ENCODE results near the gene TESK1.

Gene TESK1

DNA sequence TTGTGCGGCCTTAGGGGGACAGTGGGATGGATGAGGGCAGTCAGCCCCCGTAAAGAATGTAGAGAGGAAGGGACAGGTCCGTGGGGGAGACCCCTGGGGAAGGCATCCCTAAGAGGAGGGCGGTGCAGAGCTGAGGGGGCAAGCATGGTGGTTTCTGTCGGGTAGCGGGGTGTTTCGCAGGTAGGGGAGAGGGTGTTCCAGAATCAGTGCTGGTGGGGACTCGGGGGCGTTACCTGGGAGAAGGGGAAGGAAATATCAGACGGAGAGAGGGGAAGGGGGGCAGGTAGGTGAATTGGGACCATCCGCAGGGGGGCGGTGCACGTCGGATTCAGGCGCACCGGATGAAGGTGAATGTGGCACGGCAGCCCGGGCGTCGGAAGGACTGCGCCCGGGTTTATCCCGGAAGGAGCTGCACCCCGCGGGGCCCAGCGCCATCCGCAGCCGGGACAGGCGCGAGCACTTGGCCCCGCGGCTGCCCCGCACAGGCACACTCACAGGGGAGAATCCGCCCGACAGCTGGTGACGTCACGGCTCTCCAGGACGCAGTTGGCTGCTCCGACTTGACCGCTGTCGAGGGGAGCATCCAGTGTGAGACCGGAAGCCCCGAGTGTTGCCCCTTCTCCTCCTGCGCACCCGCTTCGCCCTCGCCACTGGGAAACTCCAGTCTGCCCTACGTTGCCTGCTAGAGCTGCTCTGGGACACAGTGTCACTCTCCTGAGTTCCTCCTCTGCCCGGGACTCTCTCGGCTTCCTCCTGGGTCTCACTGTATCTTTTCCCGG, 11.8 kb downstream of the TESK1 start:
- WGBS, 2 experiments (ENCODE audit: insufficient coverage in 2 of 2) = 13 to 17% methylated on average over 47 to 50 of the region's 51 CpGs
- H3K4me1 ChIP-seq (ENCODE audit: control insufficient read depth, insufficient read depth, low read length, poor library complexity, severe bottlenecking) = no peaks in the 10 kb centered on the region
- H3K27ac ChIP-seq (ENCODE audit: low read depth, low read length, severe bottlenecking) = no peak overlapping the region
- H3K36me3 ChIP-seq (ENCODE audit: control insufficient read depth, insufficient read depth, low read length) = no peaks in the 10 kb centered on the region
- peak overlapping the region; percentile 18 for H3K4me3 ChIP-seq (ENCODE audit: extremely low read depth, insufficient read depth, low read length, poor library complexity, severe bottlenecking)
- no peaks in the 10 kb centered on the region for H3K9me3 ChIP-seq (ENCODE audit: control insufficient read depth, low read length)

DNA sequence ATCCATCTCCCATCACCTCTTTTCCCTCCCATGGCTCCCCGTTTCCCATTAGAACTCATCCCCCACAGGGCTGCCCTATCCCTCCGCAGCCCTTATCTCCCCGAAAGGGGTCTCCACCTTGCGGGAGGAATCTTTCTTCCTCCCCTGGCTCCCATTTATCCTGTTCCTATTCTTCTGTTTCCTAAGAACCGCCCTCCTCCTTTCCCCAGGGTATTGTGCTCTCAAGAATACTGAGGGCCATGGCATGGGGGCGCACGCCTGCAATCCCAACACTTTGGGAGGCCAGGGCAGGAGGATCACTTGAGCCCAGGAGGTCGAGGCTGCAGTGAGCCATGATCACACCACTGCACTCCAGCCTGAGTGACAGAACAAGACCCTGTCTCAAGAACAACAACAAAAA, 12.5 kb downstream of the TESK1 start:
- H3K4me3 ChIP-seq (ENCODE audit: extremely low read depth, insufficient read depth, low read length, poor library complexity, severe bottlenecking) = peak overlapping the region; percentile 18
- no peaks in the 10 kb centered on the region for H3K36me3 ChIP-seq (ENCODE audit: control insufficient read depth, insufficient read depth, low read length)
- H3K4me1 ChIP-seq (ENCODE audit: control insufficient read depth, insufficient read depth, low read length, poor library complexity, severe bottlenecking) = no peaks in the 10 kb centered on the region
- 72 to 83% methylated on average over 4 to 8 of the region's 8 CpGs for WGBS, 2 experiments (ENCODE audit: insufficient coverage in 2 of 2)
- H3K27ac ChIP-seq (ENCODE audit: low read depth, low read length, severe bottlenecking) = no peak overlapping the region
- no peaks in the 10 kb centered on the region for H3K9me3 ChIP-seq (ENCODE audit: control insufficient read depth, low read length)

DNA sequence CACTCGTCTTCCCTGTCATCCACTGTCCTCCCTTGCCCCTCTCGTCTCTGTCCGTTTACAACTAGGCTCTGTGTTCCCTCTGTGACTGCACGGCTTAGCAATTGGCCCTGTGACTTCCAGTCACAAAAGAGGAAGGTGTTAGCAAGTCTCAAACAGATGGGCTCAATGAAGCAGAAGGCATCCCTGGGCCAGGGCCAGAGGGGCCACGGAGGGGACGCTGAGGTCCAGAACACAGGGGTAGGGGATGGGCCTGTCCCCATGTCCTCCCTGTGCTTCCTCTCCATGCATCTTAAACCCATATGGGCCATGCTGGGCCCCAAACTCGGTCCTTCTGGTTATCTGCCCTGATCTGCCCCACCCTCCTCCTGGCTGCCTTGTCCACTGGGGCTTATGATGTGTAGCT, 13.3 kb downstream of the TESK1 start, which contains the start of gene CD72:
CD72 (minus strand) TSS at position 89 of the 403 bp plus-strand sequence. CDS start 110 bp downstream, outside the sequence.
- Histone ChIP-seq H3K4me1 (ENCODE audit: control insufficient read depth, insufficient read depth, low read length, poor library complexity, severe bottlenecking) (no peaks in the 10 kb centered on the region), H3K27ac (ENCODE audit: low read depth, low read length, severe bottlenecking) (no peak within 1 kb of the TSS), H3K36me3 (ENCODE audit: control insufficient read depth, insufficient read depth, low read length) (no peaks in the 10 kb centered on the region), H3K4me3 (ENCODE audit: extremely low read depth, insufficient read depth, low read length, poor library complexity, severe bottlenecking) (peak within 1 kb of the TSS; percentile 18), H3K9me3 (ENCODE audit: control insufficient read depth, low read length) (no peaks in the 10 kb centered on the region)
- 90 to 93% methylated on average over 5 to 6 of the region's 7 CpGs for whole genome bisulfite sequencing, 2 experiments (ENCODE audit: insufficient coverage in 2 of 2)

DNA sequence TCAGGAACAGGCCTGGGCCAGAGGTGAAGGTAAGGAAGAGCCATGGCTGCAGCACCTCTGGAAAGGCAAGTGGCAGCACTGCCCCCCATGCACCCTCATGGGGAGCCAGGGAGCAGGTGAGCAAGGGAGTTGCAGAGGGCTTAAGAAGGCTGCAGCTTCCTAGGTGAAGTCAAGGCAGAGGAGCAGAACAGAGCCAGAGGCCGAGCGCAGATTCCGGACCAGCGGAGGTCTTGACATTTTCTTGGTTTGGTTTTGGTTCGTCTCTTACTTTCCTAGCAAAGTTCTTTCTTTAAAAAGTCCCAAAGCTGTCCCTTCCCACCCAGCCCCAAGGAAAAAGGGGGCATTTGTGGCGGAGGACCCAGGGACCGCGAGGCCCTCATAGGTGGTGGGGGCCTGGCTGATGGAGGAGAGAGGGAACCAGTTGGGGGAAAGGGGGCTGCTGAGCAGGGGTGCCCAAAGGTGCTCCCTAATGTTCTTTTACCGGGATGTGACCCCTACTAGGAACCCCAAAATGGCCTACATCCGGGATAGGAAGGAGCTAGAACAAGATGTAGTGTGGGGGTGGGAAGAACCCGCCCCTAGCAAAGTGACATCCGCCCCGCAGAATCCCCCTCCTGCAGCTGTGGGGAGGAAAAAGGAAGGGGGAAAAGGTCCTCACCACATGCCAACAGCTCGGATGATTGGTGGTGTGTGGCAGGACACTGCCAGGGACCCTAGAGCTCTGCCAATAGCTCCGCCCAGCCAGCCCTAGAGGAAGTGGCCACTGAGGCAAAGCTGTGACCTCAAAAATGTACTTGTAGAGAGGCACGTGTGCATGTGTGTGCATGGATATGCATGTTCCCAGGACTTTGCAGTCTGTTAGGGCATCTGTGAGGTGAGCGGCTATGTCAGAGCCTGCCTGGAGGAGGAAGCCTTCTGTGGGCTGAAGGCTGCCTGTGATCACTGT, 14.1 kb downstream of the TESK1 start:
- Histone ChIP-seq H3K4me3 (ENCODE audit: extremely low read depth, insufficient read depth, low read length, poor library complexity, severe bottlenecking) (no peak overlapping the region), H3K27ac (ENCODE audit: low read depth, low read length, severe bottlenecking) (no peak overlapping the region), H3K4me1 (ENCODE audit: control insufficient read depth, insufficient read depth, low read length, poor library complexity, severe bottlenecking) (no peaks in the 10 kb centered on the region), H3K9me3 (ENCODE audit: control insufficient read depth, low read length) (no peaks in the 10 kb centered on the region), H3K36me3 (ENCODE audit: control insufficient read depth, insufficient read depth, low read length) (no peaks in the 10 kb centered on the region)
- 88 to 89% methylated on average over 14 to 15 of the region's 17 CpGs for WGBS, 2 experiments (ENCODE audit: insufficient coverage in 2 of 2)

DNA sequence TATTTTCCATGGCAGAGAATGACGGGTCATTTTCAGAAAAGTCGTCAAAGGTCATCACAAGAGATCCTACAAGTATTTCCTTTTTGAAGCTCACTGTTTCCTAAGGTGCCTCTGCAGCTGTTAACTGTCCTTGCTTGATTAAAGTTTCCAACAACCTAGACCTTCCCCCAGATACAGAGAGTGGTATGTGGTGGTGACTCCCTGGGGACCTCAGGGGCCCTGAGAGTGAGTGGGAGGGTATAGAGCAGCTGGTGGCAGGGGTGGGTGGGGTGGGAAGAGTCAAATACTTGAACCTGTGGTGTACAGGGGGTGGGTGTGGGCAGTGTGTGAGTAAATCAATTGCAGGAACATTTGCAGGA, 14.7 kb downstream of the TESK1 start:
- 73 to 93% methylated on average over 2 of the region's 2 CpGs for WGBS, 2 experiments (ENCODE audit: insufficient coverage in 2 of 2)
- H3K9me3 ChIP-seq (ENCODE audit: control insufficient read depth, low read length) = no peaks in the 10 kb centered on the region
- no peak overlapping the region for H3K4me3 ChIP-seq (ENCODE audit: extremely low read depth, insufficient read depth, low read length, poor library complexity, severe bottlenecking)
- H3K36me3 ChIP-seq (ENCODE audit: control insufficient read depth, insufficient read depth, low read length) = no peaks in the 10 kb centered on the region
- no peaks in the 10 kb centered on the region for H3K4me1 ChIP-seq (ENCODE audit: control insufficient read depth, insufficient read depth, low read length, poor library complexity, severe bottlenecking)
- H3K27ac ChIP-seq (ENCODE audit: low read depth, low read length, severe bottlenecking) = no peak overlapping the region

DNA sequence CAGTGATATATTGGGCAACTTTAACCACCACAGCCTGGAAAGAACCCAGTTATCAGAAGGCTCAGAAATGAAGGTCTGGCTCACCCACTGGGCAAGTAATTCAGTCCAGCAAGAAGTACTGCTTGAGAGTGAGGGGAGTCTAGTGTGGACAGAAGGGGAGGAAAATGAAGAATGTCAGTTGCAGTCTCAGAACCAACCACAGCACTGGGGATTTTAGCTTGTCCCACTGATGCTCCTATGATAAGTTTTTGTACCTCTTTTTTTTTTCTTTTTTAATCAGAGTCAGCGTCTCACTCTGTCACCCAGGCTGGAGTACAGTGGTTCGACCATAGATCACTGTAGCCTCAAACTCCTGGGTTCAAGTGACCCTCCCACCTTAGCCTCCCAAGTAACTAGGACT, 22.5 kb downstream of the TESK1 start:
- 93% methylated on average over 2 of the region's 2 CpGs; no CpG with 5 or more reads in 1 of the 2 experiments for WGBS, 2 experiments (ENCODE audit: insufficient coverage in 2 of 2)
- H3K36me3 ChIP-seq (ENCODE audit: control insufficient read depth, insufficient read depth, low read length) = no peaks in the 10 kb centered on the region
- H3K4me3 ChIP-seq (ENCODE audit: extremely low read depth, insufficient read depth, low read length, poor library complexity, severe bottlenecking) = no peak overlapping the region
- H3K27ac ChIP-seq (ENCODE audit: low read depth, low read length, severe bottlenecking) = no peak overlapping the region
- H3K4me1 ChIP-seq (ENCODE audit: control insufficient read depth, insufficient read depth, low read length, poor library complexity, severe bottlenecking) = no peaks in the 10 kb centered on the region
- no peaks in the 10 kb centered on the region for H3K9me3 ChIP-seq (ENCODE audit: control insufficient read depth, low read length)

DNA sequence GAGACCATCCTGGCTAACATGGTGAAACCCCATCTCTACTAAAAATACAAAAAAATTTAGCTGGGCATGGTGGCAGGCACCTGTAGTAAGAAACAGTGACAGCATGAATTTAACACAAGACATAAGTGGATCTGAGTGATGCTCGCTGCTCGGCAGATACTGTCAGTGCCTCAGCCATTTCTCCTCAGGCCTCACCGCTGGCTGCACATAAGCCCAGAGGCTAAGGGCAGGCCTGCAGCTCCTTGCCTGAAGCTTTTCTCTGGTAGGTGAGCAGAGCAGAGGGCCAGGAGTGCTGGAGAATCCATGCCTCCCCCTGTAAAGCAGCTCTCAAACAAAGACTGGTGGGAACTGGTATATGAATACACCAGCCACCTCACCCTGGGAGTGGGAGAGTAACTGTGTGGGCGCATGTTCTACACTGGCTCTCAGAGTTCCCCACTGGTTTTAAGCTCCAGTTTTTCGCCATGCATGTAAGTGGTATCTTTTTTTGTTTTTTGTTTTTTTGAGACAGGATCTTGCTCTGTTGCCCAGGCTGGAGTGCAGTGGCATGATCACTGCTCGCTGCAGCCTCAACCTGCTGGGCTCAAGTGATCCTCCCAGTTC, 23.4 kb downstream of the TESK1 start:
- H3K27ac ChIP-seq (ENCODE audit: low read depth, low read length, severe bottlenecking) = no peak overlapping the region
- no peaks in the 10 kb centered on the region for H3K36me3 ChIP-seq (ENCODE audit: control insufficient read depth, insufficient read depth, low read length)
- no peaks in the 10 kb centered on the region for H3K4me1 ChIP-seq (ENCODE audit: control insufficient read depth, insufficient read depth, low read length, poor library complexity, severe bottlenecking)
- no peaks in the 10 kb centered on the region for H3K9me3 ChIP-seq (ENCODE audit: control insufficient read depth, low read length)
- H3K4me3 ChIP-seq (ENCODE audit: extremely low read depth, insufficient read depth, low read length, poor library complexity, severe bottlenecking) = no peak overlapping the region
- 94 to 96% methylated on average over 5 to 6 of the region's 6 CpGs for WGBS, 2 experiments (ENCODE audit: insufficient coverage in 2 of 2)

DNA sequence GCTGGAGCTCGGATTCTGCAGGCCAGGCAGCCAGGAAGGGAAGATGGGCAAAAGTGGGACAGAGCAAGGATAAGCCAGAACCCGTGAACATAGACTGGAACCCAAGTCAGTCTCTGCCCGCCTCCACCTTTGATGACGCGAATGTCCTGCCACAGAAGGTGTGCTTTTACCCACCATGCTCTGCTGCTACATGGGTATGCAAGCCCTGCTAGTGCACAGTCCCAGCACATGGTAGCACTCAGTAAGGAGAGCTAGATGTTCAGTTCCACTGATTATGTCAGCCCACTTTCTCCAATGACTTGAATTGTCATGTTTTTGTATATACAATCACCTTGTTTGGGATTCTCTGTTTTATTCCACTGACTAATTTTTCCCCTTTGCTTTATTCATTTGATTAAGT, 24.5 kb downstream of the TESK1 start:
- Histone ChIP-seq H3K9me3 (ENCODE audit: control insufficient read depth, low read length) (no peaks in the 10 kb centered on the region), H3K4me1 (ENCODE audit: control insufficient read depth, insufficient read depth, low read length, poor library complexity, severe bottlenecking) (no peaks in the 10 kb centered on the region), H3K4me3 (ENCODE audit: extremely low read depth, insufficient read depth, low read length, poor library complexity, severe bottlenecking) (no peak overlapping the region), H3K27ac (ENCODE audit: low read depth, low read length, severe bottlenecking) (no peak overlapping the region), H3K36me3 (ENCODE audit: control insufficient read depth, insufficient read depth, low read length) (no peaks in the 10 kb centered on the region)
- 93 to 100% methylated on average over 5 of the region's 5 CpGs for WGBS, 2 experiments (ENCODE audit: insufficient coverage in 2 of 2)

DNA sequence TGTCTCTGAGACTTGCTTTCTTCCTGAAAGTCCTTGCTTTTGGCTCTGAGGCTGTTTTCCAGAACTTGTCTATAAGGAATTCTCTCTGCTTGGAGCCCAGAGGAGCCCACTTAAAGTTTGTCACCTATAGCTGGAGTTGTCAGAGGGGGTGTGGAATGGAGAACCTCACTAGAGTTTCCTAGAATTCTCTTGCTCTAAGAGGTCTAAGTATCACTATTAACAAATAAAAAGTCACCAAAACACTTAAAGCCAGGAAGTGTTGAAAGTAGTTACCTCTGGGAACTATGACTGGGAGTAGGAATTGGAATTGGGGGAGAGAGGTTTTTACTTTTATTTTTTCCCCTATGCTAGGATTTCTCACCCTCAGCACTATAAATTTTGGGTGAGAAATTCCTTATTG, 30.7 kb downstream of the TESK1 start:
- Histone ChIP-seq H3K9me3 (ENCODE audit: control insufficient read depth, low read length) (no peaks in the 10 kb centered on the region), H3K4me1 (ENCODE audit: control insufficient read depth, insufficient read depth, low read length, poor library complexity, severe bottlenecking) (no peaks in the 10 kb centered on the region), H3K36me3 (ENCODE audit: control insufficient read depth, insufficient read depth, low read length) (no peaks in the 10 kb centered on the region), H3K27ac (ENCODE audit: low read depth, low read length, severe bottlenecking) (no peak overlapping the region), H3K4me3 (ENCODE audit: extremely low read depth, insufficient read depth, low read length, poor library complexity, severe bottlenecking) (no peak overlapping the region)

DNA sequence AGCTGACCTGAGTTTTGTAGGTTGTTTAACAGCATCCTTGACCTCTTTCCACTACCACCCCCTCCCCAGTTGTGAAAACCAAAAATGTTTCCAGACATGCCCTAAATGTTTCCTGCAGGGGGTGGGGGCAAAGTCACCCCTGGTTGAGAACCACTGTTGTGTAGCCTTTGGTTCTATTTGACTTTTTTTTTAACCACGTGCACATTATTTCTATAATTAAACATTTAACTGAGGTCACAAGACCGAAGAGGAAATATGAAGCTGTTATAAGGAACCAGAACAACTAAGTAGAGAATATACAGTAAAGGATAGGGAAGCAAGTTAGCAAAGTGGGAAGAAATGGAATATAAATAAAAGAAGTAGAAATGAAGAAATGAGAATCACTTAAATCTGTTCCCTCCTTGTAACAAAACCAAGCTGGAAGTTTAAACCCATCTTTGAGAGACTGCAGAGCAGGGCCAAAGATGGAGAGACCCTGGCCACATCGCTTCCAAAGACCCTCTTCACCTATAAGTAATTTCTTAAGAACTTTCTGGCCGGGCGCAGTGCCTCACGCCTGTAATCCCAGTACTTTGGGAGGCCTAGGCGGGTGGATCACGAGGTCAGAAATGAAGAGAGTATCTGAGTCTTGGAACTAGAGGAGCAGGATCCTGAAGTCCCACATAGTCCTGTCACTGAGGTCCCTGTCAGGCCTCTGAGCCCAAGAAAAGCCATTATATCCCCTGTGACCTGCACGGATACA, 31.2 kb downstream of the TESK1 start:
- Histone ChIP-seq H3K9me3 (ENCODE audit: control insufficient read depth, low read length) (no peaks in the 10 kb centered on the region), H3K36me3 (ENCODE audit: control insufficient read depth, insufficient read depth, low read length) (no peaks in the 10 kb centered on the region), H3K4me1 (ENCODE audit: control insufficient read depth, insufficient read depth, low read length, poor library complexity, severe bottlenecking) (no peaks in the 10 kb centered on the region), H3K27ac (ENCODE audit: low read depth, low read length, severe bottlenecking) (no peak overlapping the region), H3K4me3 (ENCODE audit: extremely low read depth, insufficient read depth, low read length, poor library complexity, severe bottlenecking) (no peak overlapping the region)
- WGBS, 2 experiments (ENCODE audit: insufficient coverage in 2 of 2) = 82 to 91% methylated on average over 6 of the region's 9 CpGs
